ENCODE data around the gene ZNF561.
"Not testable (repeated sequence)": the region's sequence is repeated elsewhere in the genome, so short reads cannot be mapped to it uniquely, and the experiment has no call there.

Gene ZNF561

DNA sequence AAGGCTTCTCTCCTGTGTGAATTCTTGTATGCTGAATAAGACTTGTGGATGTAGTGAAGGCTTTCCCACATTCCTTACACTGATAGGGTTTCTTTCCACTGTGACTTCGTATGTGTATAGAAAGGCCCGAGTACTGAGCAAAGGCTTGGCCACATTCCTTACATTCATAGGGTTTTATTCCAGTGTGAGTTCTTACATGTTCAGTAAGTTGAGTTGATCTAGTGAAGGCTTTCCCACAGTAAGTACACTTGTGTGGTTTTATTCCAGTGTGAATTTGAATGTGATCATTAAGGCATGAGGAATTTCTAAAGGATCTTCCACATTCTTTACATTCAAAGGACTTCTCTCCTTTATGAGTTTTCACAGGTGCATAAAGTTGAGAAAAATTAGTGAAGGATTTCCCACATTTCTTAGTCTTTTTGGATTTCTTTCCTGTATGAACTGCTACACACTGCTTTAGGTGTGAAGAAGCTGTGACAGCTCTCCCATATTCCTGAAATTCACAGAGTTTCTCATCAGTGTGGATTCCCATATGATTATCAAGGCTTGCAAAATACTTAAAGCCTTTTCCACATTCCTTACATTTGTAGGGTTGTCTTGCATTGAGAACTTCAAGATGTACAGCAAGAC, 10.4 kb downstream of the ZNF561 start:
- Mint-ChIP-seq H3K4me3 (no peak overlapping the region), H3K9me3 (no peaks in the 10 kb centered on the region), H3K36me3 (peaks cover 60% of the 10 kb centered on the region), H3K27me3 (no peaks in the 10 kb centered on the region), H3K4me1 (no peaks in the 10 kb centered on the region), H3K27ac (no peak overlapping the region)

DNA sequence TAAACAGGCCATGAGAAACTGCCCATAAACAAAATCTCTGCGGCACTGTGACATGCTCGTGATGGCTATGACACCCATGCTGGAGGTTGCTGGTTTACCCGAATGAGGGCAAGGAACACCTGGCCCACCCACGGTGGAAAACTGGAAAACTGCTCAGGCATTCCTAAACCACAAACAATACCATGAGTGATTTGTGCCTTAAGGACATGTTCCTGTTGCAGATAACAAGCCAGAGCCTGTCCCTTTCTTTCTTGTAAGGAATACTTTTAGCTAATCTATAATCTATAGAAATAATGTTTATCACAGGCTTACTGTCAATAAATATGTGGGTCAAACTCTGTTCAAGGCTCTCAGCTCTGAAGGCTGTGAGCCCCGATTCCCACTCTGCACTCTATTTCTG, 12.1 kb downstream of the ZNF561 start:
- Mint-ChIP-seq H3K9me3 (no peaks in the 10 kb centered on the region), H3K27me3 (no peaks in the 10 kb centered on the region), H3K36me3 (peaks cover 54% of the 10 kb centered on the region)

DNA sequence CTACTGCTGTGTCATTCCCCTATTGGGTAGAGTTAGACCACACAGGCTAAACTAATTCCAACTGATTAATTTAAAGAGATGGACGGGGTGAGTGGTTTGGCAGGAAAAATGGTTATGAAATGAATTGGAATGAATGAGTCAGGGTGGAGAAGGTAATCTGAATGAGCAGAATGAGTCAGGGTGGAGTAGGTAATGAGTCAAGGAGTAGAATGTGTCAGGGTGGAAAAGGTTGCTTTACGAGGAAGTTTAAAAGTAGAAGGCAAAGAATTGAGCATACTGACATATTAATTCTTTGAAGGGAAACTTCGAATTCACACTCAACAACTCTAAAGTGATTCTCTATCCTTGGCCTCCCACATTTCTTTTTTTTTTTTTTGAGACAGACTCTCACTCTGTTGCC, 24.0 kb downstream of the ZNF561 start:
- no peak overlapping the region for H3K27ac Mint-ChIP-seq
- H3K27me3 Mint-ChIP-seq = peaks cover 5% of the 10 kb centered on the region
- no peak overlapping the region for H3K4me3 Mint-ChIP-seq
- H3K36me3 Mint-ChIP-seq = peaks cover 3% of the 10 kb centered on the region
- peaks cover 6% of the 10 kb centered on the region for H3K9me3 Mint-ChIP-seq
- H3K4me1 Mint-ChIP-seq = no peaks in the 10 kb centered on the region

More for the DNA sequence above, 12.1 kb downstream of the ZNF561 start:
- Mint-ChIP-seq H3K27ac (no peak overlapping the region), H3K4me3 (no peak overlapping the region), H3K4me1 (no peaks in the 10 kb centered on the region)

DNA sequence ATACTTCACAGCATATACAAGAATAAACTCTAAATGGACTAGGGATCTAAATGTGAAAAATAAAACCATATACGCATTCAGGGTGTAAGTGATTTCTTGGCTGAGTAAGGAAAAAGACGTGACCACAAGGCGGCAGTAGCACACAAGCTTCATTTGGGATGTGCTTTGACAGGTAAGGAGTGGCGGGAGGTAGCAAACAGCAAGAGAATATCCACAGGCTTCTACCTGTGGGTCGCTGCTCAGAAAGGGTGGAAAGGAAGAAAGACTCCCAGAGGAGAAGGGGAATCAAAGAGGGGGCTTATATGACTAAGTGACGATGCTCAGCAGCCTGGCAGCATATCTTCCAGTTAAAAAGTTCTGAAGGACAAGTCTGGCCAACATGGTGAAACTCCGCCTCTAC, 34.3 kb downstream of the ZNF561 start:
- Mint-ChIP-seq H3K36me3 (peaks cover 5% of the 10 kb centered on the region), H3K27ac (peak overlapping the region; percentile 6), H3K9me3 (no peaks in the 10 kb centered on the region), H3K4me3 (no peak overlapping the region), H3K27me3 (peaks cover 4% of the 10 kb centered on the region), H3K4me1 (peaks cover 11% of the 10 kb centered on the region)

DNA sequence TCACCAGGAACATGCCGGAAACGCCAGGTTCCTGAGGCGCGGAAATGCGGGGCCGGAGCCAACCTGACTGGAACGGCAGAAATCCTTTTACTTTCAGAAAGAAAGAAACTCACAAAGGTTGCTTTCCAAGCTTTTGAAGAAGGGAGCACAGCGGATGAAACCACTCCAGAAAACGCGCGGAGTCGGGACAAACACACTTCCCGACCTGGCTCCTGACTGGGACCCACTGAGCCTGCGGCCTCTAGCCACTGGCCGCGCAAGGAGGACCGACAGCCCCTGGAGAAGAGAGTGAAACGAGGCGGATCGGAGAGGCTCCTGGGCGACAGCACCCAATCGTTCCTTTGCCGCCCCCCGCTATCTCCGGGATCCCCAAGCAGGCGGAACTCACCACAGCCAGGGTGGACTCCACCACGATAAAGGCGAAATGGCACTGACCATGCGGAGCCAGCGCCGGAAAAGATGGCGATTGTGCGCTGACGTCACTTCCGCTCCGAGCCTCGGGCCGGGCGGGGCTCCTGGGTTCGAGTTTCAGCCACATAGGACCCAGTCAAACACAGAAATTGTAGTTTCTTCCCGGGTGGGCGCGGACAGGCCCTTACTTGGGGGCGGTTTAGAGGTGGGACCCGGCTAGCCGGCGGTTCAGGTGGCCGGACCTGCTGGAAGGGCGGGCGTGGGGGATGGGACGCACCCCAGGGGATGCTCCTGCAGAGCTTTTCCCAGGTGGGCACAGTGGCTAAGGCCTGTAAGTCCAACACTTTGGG, 36.8 kb downstream of the ZNF561 start, which contains the start of gene ZNF121:
Gene ZNF121, minus strand, starts transcription at position 432 of the 761 bp plus-strand sequence. CDS start 16,407 bp downstream, outside the sequence.
- no peaks in the 10 kb centered on the region for H3K9me3 Mint-ChIP-seq
- peak within 1 kb of the TSS; percentile 97 for H3K4me3 Mint-ChIP-seq
- peaks cover 27% of the 10 kb centered on the region for H3K4me1 Mint-ChIP-seq
- H3K36me3 Mint-ChIP-seq = peaks cover 25% of the 10 kb centered on the region
- peak within 1 kb of the TSS; percentile 98 for H3K27ac Mint-ChIP-seq
- H3K27me3 Mint-ChIP-seq = peaks cover 2% of the 10 kb centered on the region

DNA sequence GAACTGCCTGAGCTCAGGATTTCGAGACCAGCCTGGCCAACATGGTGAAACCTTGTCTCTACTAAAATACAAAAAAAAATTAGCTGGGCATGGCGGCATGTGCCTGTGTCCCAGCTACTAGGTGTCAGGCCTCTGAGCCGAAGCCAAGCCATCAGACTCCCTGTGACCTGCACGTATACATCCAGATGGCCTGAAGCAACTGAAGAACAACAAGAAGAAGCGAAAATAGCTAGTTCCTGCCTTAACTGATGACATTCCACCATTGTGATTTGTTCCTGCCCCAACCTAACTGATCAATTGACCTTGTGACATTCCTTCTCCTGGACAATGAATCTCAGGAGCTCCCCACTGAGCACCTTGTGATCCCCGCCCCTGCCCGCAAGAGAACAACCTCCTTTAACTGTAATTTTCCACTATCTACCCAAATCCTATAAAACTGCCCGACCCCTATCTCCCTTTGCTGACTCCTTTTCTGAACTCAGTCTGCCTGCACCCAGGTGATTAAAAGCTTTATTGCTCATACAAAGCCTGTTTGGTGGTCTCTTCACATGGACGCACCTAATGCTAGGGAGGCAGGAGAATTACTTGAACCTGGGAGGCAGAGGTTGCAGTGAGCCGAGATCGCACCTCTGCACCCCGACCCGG, 38.8 kb downstream of the ZNF561 start:
- H3K27me3 Mint-ChIP-seq, H3K9me3 Mint-ChIP-seq: not testable (repeated sequence)
- Mint-ChIP-seq H3K4me1 (peaks cover 37% of the 10 kb centered on the region), H3K36me3 (peaks cover 38% of the 10 kb centered on the region), H3K4me3 (peak overlapping the region; percentile 82), H3K27ac (peak overlapping the region; percentile 15)

DNA sequence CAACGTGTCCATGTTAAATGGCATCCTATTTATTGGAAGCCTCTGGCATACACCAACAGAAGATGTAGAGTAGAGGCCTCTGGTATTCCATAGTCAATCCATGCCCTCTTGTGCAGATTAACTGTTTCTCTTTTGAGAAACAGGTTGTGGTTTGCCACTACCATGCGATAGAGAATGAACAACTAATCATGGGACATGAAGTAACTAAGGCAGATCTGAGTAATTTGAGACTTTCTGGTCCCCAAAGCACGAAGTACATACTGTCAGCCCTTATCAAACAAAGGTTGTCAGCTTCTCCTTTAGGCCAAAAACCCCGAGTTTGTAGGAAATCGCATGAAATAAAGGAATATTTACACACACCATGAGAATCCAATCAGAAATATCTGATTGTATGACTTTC, 40.3 kb downstream of the ZNF561 start:
- peak overlapping the region; percentile 64 for H3K4me3 Mint-ChIP-seq
- peaks cover 44% of the 10 kb centered on the region for H3K4me1 Mint-ChIP-seq
- H3K9me3 Mint-ChIP-seq = peaks cover 8% of the 10 kb centered on the region
- H3K27me3 Mint-ChIP-seq = no peaks in the 10 kb centered on the region
- H3K27ac Mint-ChIP-seq = no peak overlapping the region
- peaks cover 49% of the 10 kb centered on the region for H3K36me3 Mint-ChIP-seq

DNA sequence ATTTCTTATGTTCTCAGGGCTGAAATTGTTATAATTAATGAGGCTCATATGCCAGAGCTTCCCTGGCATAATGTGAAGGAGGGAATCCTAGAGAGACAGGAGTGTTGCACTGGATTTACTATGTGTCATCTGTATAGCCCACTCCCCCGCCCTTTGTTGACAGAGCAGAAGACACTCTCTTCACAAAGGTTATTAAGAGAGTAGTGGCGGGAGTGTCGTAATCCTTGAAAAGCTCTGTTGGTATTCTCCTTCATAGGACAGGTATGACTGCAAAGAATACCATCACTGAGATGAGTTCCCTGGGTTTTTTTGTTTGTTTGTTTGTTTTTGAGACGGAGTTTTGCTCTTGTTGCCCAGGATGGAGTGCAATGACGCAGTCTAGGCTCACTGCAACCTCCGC, 50.8 kb downstream of the ZNF561 start:
- no peak overlapping the region for H3K27ac Mint-ChIP-seq
- peaks cover 22% of the 10 kb centered on the region for H3K9me3 Mint-ChIP-seq
- peaks cover 13% of the 10 kb centered on the region for H3K4me1 Mint-ChIP-seq
- peaks cover 63% of the 10 kb centered on the region for H3K36me3 Mint-ChIP-seq
- H3K4me3 Mint-ChIP-seq = no peak overlapping the region
- H3K27me3 Mint-ChIP-seq = no peaks in the 10 kb centered on the region

DNA sequence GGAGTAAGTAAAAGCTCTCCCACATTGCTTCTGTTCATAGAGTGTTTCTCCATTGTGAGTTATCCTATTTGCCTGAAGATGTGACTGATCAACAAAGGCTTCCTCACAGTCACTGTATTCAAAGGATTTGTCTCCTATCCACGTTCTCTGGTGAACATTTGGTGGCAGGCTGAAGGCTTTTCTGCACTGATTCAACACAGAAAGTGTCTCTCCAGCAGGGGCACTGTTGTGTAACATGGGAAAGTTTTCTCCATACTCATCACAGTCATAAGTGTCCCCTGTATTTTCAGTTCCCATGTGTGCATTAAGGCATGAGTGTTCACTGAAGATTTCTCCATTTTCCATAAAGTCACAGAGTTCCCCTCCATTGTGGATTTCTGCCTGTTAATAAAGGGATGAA, 54.3 kb downstream of the ZNF561 start:
- Mint-ChIP-seq H3K36me3 (peaks cover 61% of the 10 kb centered on the region), H3K27ac (no peak overlapping the region), H3K4me1 (peaks cover 3% of the 10 kb centered on the region), H3K4me3 (no peak overlapping the region), H3K9me3 (peaks cover 18% of the 10 kb centered on the region), H3K27me3 (no peaks in the 10 kb centered on the region)

DNA sequence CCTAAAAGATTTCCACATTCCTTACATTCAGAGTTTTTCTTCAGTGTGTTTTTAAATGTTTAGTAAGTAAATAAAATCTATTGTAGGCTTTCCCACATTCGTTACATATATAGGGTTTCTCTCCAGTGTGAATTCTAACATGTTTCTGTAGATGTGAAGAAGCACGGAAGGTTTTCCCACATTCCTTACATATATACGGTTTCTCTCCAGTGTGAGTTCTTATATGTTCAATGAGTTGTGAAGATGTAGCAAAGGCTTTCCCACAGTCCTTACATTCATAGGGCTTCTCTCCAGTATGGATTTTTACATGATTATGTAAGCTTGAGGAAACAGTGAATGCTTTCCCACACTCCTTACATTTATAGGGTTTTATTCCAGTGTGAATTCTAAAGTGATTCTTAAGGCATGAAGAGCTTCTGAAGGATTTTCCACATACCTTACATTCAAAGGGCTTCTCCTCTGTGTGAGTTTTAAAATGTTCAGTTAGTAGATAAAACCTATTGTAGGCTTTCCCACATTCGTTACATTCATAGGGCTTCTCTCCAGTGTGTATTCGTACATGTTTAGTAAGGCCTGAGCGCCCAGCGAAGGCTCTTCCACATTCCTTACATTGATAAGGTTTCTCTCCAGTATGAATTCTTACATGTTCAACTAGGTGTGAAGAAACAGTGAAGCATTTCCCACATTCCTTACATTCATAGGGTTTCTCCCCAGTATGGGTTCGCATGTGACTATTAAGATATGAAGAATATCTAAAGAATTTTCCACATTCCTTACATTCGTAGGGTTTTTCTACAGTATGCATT, 54.9 kb downstream of the ZNF561 start:
- Mint-ChIP-seq H3K9me3 (peaks cover 18% of the 10 kb centered on the region), H3K4me1 (peaks cover 3% of the 10 kb centered on the region), H3K36me3 (peaks cover 62% of the 10 kb centered on the region), H3K4me3 (no peak overlapping the region), H3K27me3 (no peaks in the 10 kb centered on the region), H3K27ac (peak overlapping the region; percentile 24)

Measured in activated naive CD4-positive, alpha-beta T cell treated with anti-CD3 and anti-CD28 coated beads, Interleukin-2, amount 50 U/mL, for 24 hours (primary cell).